HEK293T (cell line): ENCODE data around the gene PTPRG.

ENCODE experiments used
- BHLHE40 ChIP-seq: fragments of 450-650 bp; IDR thresholded peaks from 2 replicates; pipeline ENCODE4 v1.6.1; 2016; ENCODE audit warnings: mild to moderate bottlenecking, moderate library complexity, borderline replicate concordance
- CTBP1 ChIP-seq: fragments of 450-650 bp; IDR thresholded peaks from 2 replicates; pipeline ENCODE4 v1.6.1; 2016; ENCODE audit warnings: borderline replicate concordance
- ELF4 ChIP-seq: fragments of 450-650 bp; IDR thresholded peaks from 2 replicates; pipeline ENCODE4 v1.6.1; 2017; ENCODE audit warnings: antibody characterized with exemption
- FOXA1 ChIP-seq: fragments of 450-650 bp; IDR thresholded peaks from 2 replicates; pipeline ENCODE4 v1.6.1; 2016; ENCODE audit warnings: mild to moderate bottlenecking
- FOXM1 ChIP-seq: fragments of 450-650 bp; IDR thresholded peaks from 2 replicates; pipeline ENCODE4 v1.6.1; 2017; ENCODE audit warnings: mild to moderate bottlenecking, borderline replicate concordance
- HDGF ChIP-seq: fragments of 450-650 bp; IDR thresholded peaks from 2 replicates; pipeline ENCODE4 v1.6.1; 2017; ENCODE audit warnings: antibody characterized with exemption, borderline replicate concordance
- SP1 ChIP-seq: fragments of 450-650 bp; IDR thresholded peaks from 2 replicates; pipeline ENCODE4 v1.6.1; 2017
- TARDBP ChIP-seq: fragments of 450-650 bp; IDR thresholded peaks from 2 replicates; pipeline ENCODE4 v1.6.1; 2016

DNA sequence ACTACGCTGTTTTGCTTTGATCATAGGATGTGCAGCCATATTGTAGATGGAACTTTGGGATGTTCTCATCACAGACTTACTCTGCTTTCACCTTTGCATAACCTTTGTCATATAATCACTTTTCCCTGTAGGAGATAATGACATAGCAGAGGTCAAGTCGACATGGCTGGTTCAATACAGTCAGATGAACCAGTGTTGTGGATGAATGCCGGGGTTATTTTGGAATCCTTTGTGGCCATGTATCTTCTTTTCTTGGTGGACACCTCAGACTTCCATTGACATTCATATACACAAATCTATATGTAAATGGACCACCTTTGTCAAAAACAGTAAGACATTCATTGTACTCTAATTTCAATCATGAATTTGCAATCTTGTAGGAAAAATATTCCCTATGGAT lies 180.2 kb downstream of the PTPRG start:
- no peak for TF ChIP-seq TARDBP
- no peak for TF ChIP-seq BHLHE40
- TF ChIP-seq SP1: no peak
- TF ChIP-seq HDGF: no peak
- no peak for TF ChIP-seq ELF4
- TF ChIP-seq CTBP1: no peak
- TF ChIP-seq FOXM1: no peak
- no peak for TF ChIP-seq FOXA1
